Measurements from ENCODE around the gene IL11RA. TPM values are rescaled to one million over a fixed set of nuclear protein-coding genes. Genes with fewer than 3 reads are reported as not detected.
"Not testable (repeated sequence)": the region's sequence is repeated elsewhere in the genome, so short reads cannot be mapped to it uniquely, and the experiment has no call there.

The IL11RA gene
- total RNA-seq, 4 donors from 2014 or later, result 43.8 to 89.9 (median 56.5) TPM

DNA sequence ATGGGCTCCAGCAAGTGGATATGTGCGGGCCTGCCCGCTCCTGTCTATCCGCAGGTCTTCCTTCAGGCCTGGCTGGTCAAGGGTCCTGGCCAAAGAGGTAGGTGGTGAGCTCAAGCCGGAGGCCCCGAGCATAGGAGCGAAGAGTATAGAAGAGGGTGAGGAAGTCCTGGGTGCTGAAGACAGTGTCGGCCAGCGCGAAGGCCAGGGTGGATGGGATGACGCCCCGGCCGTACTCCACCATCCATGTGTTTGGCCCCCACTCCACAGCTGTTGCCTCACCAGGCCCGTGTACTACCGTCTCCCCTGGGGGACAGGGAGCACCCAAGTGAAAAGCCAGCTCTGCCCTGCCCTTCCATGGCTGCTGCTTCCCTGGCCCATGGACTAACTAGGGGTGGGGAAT, 16.4 kb upstream of the IL11RA start:
- Histone ChIP-seq H3K36me3 (no peaks in the 10 kb centered on the region), H3K27me3 (no peaks in the 10 kb centered on the region), H3K4me3 (replicated peaks in 1 of 3) (no peak overlapping the region), H3K4me1 (peaks cover 16 to 18% of the 10 kb centered on the region in 2 donors), H3K9me3 (no peaks in the 10 kb centered on the region), H3K27ac (no peak overlapping the region)
- TF ChIP-seq, protein P1, sequence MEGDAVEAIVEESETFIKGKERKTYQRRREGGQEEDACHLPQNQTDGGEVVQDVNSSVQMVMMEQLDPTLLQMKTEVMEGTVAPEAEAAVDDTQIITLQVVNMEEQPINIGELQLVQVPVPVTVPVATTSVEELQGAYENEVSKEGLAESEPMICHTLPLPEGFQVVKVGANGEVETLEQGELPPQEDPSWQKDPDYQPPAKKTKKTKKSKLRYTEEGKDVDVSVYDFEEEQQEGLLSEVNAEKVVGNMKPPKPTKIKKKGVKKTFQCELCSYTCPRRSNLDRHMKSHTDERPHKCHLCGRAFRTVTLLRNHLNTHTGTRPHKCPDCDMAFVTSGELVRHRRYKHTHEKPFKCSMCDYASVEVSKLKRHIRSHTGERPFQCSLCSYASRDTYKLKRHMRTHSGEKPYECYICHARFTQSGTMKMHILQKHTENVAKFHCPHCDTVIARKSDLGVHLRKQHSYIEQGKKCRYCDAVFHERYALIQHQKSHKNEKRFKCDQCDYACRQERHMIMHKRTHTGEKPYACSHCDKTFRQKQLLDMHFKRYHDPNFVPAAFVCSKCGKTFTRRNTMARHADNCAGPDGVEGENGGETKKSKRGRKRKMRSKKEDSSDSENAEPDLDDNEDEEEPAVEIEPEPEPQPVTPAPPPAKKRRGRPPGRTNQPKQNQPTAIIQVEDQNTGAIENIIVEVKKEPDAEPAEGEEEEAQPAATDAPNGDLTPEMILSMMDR (IDR thresholded peaks at IDR 0.05), result no peak
- TF ChIP-seq POLR2A (IDR thresholded peaks at IDR 0.05), result no peak
- intact Hi-C loops (cut with DNase I), result loop anchor here (10.0 kb wide), 1 partner anchor 69 kb away; no protein-coding TSS in a partner anchor
- no peak for DNase-seq
- 96% methylated on average over 14 of the region's 14 CpGs for WGBS, 2 donors

DNA sequence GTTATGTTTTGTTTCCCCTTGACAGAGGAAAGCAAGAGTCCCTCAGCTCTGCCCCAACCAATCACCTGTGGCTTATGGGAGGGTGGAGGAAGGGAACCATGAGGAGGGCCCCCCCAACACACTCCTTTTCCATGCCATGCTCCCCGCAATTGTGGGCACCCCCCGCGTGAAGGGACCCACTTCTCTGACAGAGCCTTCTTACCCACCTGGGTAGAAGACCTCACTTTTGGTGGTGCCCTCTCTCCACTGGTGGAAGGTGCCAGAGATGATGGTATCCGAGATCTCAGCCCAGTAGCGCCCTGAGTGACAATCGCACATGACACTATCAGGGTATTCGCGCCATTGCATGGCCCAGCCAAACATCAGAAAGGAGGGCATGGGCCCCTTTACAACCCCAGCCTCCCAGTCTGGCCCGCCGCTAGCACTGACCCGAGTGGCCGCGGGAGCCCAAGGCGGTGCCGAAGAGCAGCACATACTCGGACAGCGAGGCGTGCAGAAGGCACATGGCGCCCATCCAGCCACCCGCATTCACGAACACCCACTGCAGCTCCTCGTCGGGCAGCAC, 15.1 kb upstream of the IL11RA start:
- peak; percentile 49 to 60 for DNase-seq
- Histone ChIP-seq H3K4me3 (replicated peaks in 1 of 3) (peak overlapping the region; percentile 18 to 59 (median 23)), H3K36me3 (no peaks in the 10 kb centered on the region), H3K27me3 (no peaks in the 10 kb centered on the region), H3K9me3 (no peaks in the 10 kb centered on the region), H3K4me1 (peaks cover 16 to 18% of the 10 kb centered on the region in 2 donors), H3K27ac (peak overlapping the region in 2 of 3 donors; percentile 72 to 87)
- WGBS, 2 donors, result 13 to 21% methylated on average over 3 to 4 of the region's 23 CpGs
- intact Hi-C loops (cut with DNase I), result loop anchor here (10.0 kb wide), 1 partner anchor 68 kb away; no protein-coding TSS in a partner anchor
- TF ChIP-seq, protein P1 (IDR thresholded peaks at IDR 0.05), result no peak
- TF ChIP-seq POLR2A (IDR thresholded peaks at IDR 0.05), result no peak

DNA sequence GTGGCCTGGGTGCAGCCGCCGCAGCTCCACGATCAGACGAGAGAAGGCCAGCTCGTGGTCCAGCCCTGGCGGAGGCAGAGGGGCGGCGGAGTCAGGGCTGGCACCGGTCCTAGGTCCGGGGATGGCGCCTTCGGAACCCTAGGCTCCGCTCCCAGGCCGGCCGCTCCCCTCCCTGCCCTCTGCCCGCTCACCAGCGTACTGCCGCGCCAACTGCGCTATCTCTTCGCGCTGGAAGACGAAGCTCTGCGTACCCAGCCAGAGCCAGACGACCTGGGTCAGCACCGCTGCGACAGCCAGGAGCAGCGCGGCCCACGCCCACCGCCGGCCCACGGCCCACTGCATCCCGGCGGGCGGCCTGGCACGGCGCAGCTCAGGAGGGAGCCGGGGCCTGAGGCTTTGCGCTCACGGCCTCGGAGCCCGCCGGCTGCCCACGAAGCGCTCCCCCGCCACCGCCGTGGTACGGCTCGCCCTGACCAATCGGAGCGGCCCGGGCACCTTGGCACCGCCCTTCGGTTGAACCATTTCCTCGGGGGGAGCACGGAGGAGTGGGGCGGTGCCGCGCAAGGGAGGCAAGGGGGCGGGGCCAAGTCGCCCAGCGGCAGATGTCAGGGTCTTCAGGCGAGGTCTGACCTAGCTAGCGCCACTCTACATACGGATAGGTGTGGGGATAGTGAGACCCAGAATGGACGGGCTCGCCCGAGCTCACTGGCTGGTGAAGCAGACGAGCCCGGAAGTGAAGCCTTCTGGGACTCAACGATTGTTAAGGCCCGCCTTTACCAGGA, 14.4 kb upstream of the IL11RA start, which contains the start of gene SIGMAR1:
TSS of gene SIGMAR1 (minus strand) at position 432 of the 782 bp plus-strand sequence. CDS start at position 342, 90 bp downstream.
- Histone ChIP-seq H3K4me1 (peaks cover 16 to 18% of the 10 kb centered on the region in 2 donors), H3K27ac (peak within 1 kb of the TSS; percentile 72 to 87 (median 76)), H3K4me3 (replicated peaks in 1 of 3) (peak within 1 kb of the TSS; percentile 18 to 59 (median 23)), H3K9me3 (no peaks in the 10 kb centered on the region), H3K36me3 (no peaks in the 10 kb centered on the region), H3K27me3 (no peaks in the 10 kb centered on the region)
- intact Hi-C loops (cut with DNase I), result loop anchor here (10.0 kb wide), 1 partner anchor 67 kb away; no protein-coding TSS in a partner anchor
- peak; percentile 93 to 94 for DNase-seq
- peak; percentile 34 to 88 for TF ChIP-seq POLR2A (IDR thresholded peaks at IDR 0.05)
- TF ChIP-seq, protein P1 (IDR thresholded peaks at IDR 0.05), result no peak
- 1% methylated on average over 21 to 32 of the region's 74 CpGs for WGBS, 2 donors

DNA sequence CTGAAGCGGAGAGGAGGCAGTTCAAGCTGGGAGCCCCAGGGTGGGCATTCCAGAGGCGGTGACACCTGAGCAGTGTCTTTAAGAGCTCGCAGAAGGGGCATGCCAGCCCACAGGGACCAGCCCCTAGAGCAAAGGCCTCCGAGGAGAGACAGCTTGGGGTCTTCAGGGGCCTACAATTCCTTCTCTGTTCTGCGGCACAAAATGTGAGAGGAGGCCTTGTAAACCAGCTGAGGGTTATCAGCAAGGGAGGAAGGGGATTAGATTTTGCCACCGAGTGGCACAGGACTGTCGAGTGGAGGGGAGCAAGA, 13.9 kb upstream of the IL11RA start:
- TF ChIP-seq POLR2A (IDR thresholded peaks at IDR 0.05), result no peak
- TF ChIP-seq, protein P1 (IDR thresholded peaks at IDR 0.05), result no peak
- WGBS, 2 donors, result 22 to 26% methylated on average over 6 to 7 of the region's 7 CpGs
- H3K4me1 ChIP-seq, result peaks cover 16 to 18% of the 10 kb centered on the region in 2 donors
- H3K36me3 ChIP-seq, result no peaks in the 10 kb centered on the region
- intact Hi-C loops (cut with DNase I), result loop anchor here (10.0 kb wide), 1 partner anchor 67 kb away; no protein-coding TSS in a partner anchor
- H3K27ac ChIP-seq, result peak overlapping the region; percentile 72 to 87 (median 76)
- H3K4me3 ChIP-seq (replicated peaks in 1 of 3), result peak overlapping the region; percentile 18 to 59 (median 23)
- no peak for DNase-seq
- no peaks in the 10 kb centered on the region for H3K9me3 ChIP-seq
- no peaks in the 10 kb centered on the region for H3K27me3 ChIP-seq

DNA sequence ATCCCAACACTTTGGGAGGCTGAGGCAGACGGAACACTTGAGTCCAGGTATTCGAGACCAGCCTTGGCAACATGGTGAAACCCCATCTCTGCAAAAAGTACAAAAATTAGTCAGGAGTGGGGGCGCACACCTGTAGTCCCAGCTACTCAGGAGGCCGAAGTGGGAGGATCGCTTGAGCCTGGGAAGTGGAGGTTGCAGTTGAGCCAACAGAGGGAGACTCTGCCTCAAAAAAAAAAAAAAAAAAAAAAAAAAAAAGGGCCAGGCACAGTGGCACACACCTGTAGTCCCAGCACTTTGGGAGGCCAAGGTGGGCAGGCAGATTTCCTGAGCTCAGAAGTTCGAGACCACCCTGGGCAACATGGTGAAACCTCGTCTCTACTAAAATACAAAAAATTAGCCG, 12.7 kb upstream of the IL11RA start:
- H3K27me3 ChIP-seq; DNase-seq; H3K9me3 ChIP-seq; H3K27ac ChIP-seq; H3K36me3 ChIP-seq; H3K4me3 ChIP-seq (replicated peaks in 1 of 3): not testable (repeated sequence)
- H3K4me1 ChIP-seq, result peaks cover 16 to 18% of the 10 kb centered on the region in 2 donors
- WGBS, 2 donors, result 82 to 96% methylated on average over 8 of the region's 8 CpGs
- intact Hi-C loops (cut with DNase I), result loop anchor here (10.0 kb wide), 1 partner anchor 65 kb away; no protein-coding TSS in a partner anchor
